Endothelial cell (in vitro differentiated cells): ENCODE results near the gene CDK13. TPM values are rescaled to one million over a fixed set of nuclear protein-coding genes. Genes with fewer than 3 reads are reported as not detected.

Experiments
- DNase-seq: peaks from one replicate; pipeline ENCODE4 v3.0.0; 2021; ENCODE audit warnings: low spot score
- H3K27ac Mint-ChIP-seq: one replicate; pipeline ENCODE4 v1.8.0; 2021; ENCODE audit warnings: mixed read lengths, inconsistent platforms; ENCODE audit not compliant: unreplicated experiment
- H3K27me3 Mint-ChIP-seq: one replicate; pipeline ENCODE4 v1.8.0; 2021; ENCODE audit warnings: mild to moderate bottlenecking, moderate library complexity, mixed read lengths, inconsistent platforms; ENCODE audit not compliant: unreplicated experiment
- H3K36me3 Mint-ChIP-seq: one replicate; pipeline ENCODE4 v1.8.0; 2021; ENCODE audit warnings: mild to moderate bottlenecking, low read depth, mixed read lengths, inconsistent platforms; ENCODE audit not compliant: unreplicated experiment
- H3K4me1 Mint-ChIP-seq: one replicate; pipeline ENCODE4 v1.8.0; 2021; ENCODE audit warnings: mild to moderate bottlenecking, mixed read lengths, inconsistent platforms; ENCODE audit not compliant: unreplicated experiment
- H3K4me3 Mint-ChIP-seq: one replicate; pipeline ENCODE4 v1.8.0; 2021; ENCODE audit warnings: mild to moderate bottlenecking, mixed read lengths, inconsistent platforms; ENCODE audit not compliant: unreplicated experiment
- H3K9me3 Mint-ChIP-seq: one replicate; pipeline ENCODE4 v1.8.0; 2021; ENCODE audit warnings: mixed read lengths, inconsistent platforms; ENCODE audit not compliant: unreplicated experiment
- total RNA-seq: library from RNA; stranded (reverse); fragmentation: NEBNext Ultra II Directional; extraction: Animal tissue kit (Norgen Biotek cat#: 25700); gene quantifications from one replicate; pipeline ENCODE4 v1.2.1, GENCODE V29; 2021; ENCODE audit not compliant: unreplicated experiment
- TF ChIP-seq, protein P1 (sequence below): fragments of 200-600 bp; sonication (generic); IDR thresholded peaks from one replicate; pipeline ENCODE4 v1.5.0; 2021; ENCODE audit warnings: antibody characterized with exemption; ENCODE audit not compliant: unreplicated experiment

The CDK13 gene
- total RNA-seq, 1 donor from 2014 or later, result 52.9 TPM

DNA sequence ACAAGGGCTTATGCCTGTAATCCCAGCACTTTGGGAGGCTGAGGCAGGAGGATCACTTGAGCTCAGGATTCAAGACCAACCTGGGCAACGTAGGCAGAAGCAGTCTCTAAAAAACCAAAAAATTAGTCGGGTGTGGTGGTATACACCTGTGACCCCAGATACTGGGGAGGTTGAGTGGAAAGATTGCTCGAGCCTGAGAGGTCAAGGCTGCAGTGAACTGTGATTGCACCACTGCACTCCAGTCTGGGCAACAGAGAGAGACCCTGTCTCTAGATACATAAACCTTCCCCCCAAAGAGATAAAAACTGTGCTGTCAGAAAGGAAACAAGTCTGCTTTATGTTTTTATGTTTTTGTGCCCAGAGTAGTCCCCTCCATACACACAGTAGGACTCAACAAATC, 27.5 kb upstream of the CDK13 start:
- Mint-ChIP-seq H3K4me1 (no peaks in the 10 kb centered on the region), H3K4me3 (no peak overlapping the region), H3K27me3 (no peaks in the 10 kb centered on the region), H3K9me3 (no peaks in the 10 kb centered on the region), H3K27ac (no peak overlapping the region), H3K36me3 (no peaks in the 10 kb centered on the region)
- TF ChIP-seq, protein P1, sequence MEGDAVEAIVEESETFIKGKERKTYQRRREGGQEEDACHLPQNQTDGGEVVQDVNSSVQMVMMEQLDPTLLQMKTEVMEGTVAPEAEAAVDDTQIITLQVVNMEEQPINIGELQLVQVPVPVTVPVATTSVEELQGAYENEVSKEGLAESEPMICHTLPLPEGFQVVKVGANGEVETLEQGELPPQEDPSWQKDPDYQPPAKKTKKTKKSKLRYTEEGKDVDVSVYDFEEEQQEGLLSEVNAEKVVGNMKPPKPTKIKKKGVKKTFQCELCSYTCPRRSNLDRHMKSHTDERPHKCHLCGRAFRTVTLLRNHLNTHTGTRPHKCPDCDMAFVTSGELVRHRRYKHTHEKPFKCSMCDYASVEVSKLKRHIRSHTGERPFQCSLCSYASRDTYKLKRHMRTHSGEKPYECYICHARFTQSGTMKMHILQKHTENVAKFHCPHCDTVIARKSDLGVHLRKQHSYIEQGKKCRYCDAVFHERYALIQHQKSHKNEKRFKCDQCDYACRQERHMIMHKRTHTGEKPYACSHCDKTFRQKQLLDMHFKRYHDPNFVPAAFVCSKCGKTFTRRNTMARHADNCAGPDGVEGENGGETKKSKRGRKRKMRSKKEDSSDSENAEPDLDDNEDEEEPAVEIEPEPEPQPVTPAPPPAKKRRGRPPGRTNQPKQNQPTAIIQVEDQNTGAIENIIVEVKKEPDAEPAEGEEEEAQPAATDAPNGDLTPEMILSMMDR, result no peak
- no peak for DNase-seq

DNA sequence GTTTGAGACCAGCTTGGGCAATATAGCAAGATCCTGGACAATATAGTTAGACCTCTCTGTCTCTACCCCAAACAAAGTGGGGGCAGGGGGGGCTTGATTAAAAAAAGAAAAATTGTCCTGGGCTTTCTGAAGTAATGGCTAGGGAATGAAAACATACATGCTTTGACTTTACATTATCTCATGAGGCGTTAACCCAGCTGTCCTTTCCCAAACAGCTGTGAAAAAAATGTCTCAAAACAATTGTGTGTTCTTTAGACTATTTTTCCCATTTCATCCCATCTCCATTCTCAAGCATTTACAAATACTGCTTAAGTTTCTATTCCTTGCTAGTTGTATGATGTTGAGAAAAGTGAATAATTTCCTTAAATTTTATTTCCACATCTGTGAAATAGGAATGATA, 27.0 kb upstream of the CDK13 start:
- DNase-seq, result no peak
- Mint-ChIP-seq H3K27ac (no peak overlapping the region), H3K27me3 (no peaks in the 10 kb centered on the region), H3K9me3 (no peaks in the 10 kb centered on the region), H3K4me3 (no peak overlapping the region), H3K36me3 (no peaks in the 10 kb centered on the region), H3K4me1 (no peaks in the 10 kb centered on the region)
- TF ChIP-seq, protein P1, result no peak

DNA sequence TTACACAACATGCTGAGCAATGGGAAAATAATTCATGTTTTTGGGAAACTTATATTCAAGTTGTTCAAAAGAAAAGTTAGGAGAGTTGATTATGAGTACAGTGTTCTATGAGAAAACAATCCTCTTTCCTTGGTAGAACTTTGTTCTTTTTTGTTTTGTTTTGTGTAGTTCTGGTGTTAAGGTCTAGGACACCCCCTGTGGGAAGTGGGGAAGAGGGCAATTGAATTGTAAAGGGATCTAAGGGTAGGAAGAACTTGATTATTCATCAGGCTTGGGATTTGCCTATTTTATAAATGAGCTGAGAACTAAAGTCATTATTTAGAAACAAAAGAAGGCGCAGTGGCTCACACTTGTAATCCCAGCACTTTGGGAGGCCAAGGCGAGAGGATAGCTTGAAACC, 25.9 kb upstream of the CDK13 start:
- Mint-ChIP-seq H3K4me3 (no peak overlapping the region), H3K36me3 (no peaks in the 10 kb centered on the region), H3K4me1 (no peaks in the 10 kb centered on the region), H3K27me3 (peaks cover under 1% of the 10 kb centered on the region), H3K27ac (no peak overlapping the region), H3K9me3 (no peaks in the 10 kb centered on the region)
- TF ChIP-seq, protein P1, result no peak
- no peak for DNase-seq

DNA sequence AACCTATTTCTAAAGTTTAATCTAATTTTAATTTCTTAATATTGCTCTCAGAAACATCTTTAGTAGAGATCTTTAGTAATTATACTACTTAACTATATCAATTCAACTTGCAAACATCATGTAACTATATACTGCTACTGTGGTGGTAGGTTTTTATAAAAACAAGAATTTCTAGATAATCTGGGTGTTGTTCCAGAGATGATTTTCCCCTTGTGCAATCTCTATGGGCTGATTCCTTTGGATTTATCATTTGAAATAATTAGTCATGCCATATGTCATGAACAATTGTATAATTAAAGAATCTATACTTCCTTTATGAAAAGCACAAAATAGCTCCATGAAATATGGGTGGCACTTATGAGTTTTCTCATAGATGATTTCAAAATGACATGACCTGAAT, 23.9 kb upstream of the CDK13 start:
- Mint-ChIP-seq H3K4me1 (peaks cover 3% of the 10 kb centered on the region), H3K36me3 (no peaks in the 10 kb centered on the region), H3K27me3 (peaks cover 2% of the 10 kb centered on the region), H3K27ac (no peak overlapping the region), H3K9me3 (no peaks in the 10 kb centered on the region), H3K4me3 (no peak overlapping the region)
- TF ChIP-seq, protein P1, result no peak
- no peak for DNase-seq

DNA sequence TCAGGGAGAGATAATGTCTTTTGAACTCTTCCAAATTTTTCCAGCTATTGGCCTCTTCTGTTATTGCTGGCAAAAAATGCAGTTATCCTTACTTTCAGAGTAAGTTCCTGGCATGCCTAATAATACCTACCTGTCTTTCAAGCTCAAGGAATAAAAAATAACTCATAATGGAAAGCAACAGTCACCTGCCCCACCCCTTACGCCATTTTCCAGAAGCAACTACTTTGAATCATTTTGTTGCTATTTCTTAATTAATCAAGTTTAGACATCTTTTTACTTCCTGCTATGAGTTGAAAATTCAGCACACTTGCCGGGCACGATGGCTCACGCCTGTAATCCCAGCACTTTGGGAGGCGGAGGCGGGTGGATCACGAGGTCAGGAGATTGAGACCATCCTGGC, 23.0 kb upstream of the CDK13 start:
- H3K4me3 Mint-ChIP-seq, result no peak overlapping the region
- peaks cover 4% of the 10 kb centered on the region for H3K4me1 Mint-ChIP-seq
- no peak overlapping the region for H3K27ac Mint-ChIP-seq
- TF ChIP-seq, protein P1, result no peak
- H3K36me3 Mint-ChIP-seq, result no peaks in the 10 kb centered on the region
- peaks cover 2% of the 10 kb centered on the region for H3K27me3 Mint-ChIP-seq
- H3K9me3 Mint-ChIP-seq, result no peaks in the 10 kb centered on the region
- DNase-seq, result no peak
